ENCODE data around the gene ARTN.
A peak's percentile ranks its signal among the peaks of the same experiment; 100 is the strongest.

The ARTN gene, protein sequence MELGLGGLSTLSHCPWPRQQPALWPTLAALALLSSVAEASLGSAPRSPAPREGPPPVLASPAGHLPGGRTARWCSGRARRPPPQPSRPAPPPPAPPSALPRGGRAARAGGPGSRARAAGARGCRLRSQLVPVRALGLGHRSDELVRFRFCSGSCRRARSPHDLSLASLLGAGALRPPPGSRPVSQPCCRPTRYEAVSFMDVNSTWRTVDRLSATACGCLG

DNA sequence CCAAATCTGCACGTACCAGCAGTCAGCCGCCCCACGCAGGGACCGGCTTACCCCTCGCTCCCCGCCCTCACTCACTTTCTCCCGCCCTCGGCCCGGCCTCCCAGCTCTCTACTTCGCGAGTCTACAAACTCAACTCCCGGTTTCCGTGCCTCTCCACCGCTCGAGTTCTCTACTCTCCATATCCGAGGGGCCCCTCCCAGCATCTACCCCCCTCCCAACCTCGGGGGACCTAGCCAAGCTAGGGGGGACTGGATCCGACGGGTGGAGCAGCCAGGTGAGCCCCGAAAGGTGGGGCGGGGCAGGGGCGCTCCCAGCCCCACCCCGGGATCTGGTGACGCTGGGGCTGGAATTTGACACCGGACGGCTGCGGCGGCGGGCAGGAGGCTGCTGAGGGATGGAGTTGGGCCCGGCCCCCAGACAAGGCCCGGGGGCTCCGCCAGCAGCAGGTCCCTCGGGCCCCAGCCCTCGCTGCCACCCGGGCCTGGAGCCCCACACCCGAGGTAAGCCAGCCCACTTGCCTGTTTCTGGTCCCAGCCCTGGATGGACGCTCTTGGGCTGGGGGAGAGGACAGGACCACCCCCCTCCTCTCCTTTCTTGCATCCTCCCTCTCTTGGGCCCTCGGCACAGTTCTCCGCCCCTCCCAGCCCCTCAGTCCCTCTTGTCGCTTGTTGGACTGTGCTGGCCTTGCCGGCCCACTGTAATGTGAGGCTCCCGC lies at the start of gene ARTN:
Gene ARTN (plus strand): TSS at position 416 of the 715 bp plus-strand sequence. CDS start 1,856 bp downstream, outside the sequence.
- DNase-seq, result peak; percentile 69

DNA sequence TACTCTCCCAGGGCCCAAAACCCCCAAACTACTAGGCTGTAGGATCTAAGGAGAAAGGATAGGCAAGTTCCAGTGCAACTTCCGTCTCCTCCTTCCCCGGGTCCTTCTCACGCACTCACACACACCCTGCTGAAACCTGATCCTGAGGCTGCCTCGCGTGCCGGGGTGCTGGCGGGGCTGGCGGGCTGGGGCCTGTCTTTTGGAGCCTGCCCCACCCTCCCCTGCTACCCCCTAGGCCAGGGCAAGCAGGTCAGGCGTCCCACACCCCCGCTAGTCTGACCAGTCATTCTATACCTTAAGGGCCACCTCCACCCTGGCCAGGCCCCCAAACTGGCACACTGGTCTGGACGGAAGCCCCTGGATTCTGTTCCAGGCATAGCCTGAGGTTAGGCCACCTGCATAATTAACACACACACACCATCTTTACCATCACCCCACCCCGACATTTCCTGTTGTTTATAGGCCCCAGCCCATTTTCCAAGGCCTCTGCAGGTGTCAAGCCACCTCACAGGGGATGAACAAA lies 48.3 kb upstream of the ARTN start:
- DNase-seq, result no peak

DNA sequence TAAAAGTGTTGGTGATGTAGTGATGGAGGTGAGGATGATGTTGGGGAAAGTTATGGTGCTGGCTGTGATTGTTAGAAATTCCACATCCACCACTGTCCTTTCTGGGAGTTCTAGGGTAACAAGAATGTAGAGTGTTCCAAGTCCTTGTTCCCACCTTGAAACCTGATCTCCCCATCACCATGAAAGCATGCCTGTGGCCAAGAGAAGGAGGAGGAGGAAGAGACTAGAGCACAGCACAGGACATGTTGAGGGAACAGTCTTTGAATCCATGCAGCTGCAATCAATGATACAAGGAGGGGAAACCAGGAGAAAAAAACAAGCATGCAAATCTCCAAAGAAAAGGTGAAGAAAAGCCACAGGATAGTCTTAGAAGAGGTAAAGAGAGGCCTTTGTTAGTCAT lies 45.9 kb upstream of the ARTN start:
- no peak for DNase-seq

GRCh38 chr1:43890815-43891214 lies 42.8 kb upstream of the ARTN start:
- DNase-seq, result no peak

DNA sequence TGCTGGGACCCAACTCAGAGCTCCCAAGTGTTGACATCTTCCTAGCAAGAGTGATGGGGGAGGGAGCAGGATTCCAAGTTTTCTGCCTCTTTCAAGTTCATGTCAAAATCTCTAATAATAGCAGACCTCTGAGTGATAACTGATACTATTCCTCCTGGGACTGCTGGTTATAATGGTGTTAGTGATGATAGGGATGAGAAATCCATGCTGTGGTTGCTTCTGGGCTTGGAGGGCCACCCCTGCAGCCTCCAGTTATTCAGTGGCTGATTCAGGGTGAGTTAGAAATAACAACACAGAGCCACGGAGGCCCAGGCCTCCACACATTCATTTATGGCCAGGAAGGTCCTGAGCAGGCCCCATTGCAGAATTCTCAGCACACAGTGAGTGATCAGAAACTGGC lies 40.6 kb upstream of the ARTN start:
- no peak for DNase-seq

- no peak for DNase-seq
These were observed 34.6 kb upstream of the ARTN start for GRCh38 chr1:43898981-43899380.

DNA sequence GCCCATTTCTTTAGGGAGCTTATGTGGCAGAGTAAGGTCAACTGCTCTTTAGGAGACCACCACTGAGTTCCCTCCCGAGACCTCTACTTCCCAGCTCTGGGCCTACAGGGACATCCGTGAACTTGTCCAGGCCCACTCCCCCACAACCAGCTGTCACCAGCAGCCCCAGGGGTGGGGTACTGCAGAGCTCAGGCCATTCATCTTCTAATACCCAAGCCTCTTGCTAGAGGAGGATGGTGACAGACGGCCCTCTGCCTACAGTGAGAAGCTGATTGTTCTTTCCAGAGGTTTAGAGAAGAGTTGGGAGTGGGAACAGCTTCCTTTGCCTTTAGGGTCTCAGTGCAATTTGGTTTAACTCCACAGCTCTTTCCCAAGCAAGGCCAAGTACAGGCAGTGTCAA lies 33.2 kb upstream of the ARTN start:
- no peak for DNase-seq

- DNase-seq, result no peak
These were observed 32.2 kb upstream of the ARTN start for GRCh38 chr1:43901196-43901961.

- no peak for DNase-seq
These were observed 31.4 kb upstream of the ARTN start for GRCh38 chr1:43902058-43902831.

- no peak for DNase-seq
These were observed 28.7 kb upstream of the ARTN start for GRCh38 chr1:43904660-43905551.

- DNase-seq, result no peak
These were observed 25.4 kb upstream of the ARTN start for GRCh38 chr1:43908226-43908625.

DNA sequence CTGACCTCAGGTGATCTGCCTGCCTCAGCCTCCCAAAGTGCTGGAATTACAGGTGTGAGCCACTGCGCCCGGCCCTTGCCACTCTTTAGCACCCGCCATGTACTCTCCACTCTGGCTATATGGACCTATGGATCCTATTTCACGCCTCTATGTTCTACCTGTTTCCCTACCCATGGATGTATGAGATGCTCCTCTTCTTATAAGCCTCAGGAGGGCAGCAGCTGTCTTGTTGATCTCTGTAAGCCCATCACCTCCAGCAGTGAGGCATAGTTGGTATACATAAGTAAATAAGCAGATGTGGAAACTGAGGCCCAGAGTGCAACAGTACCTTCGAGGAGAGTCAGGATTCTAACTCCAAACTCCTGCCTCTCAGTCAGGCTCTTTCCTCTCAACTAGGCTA lies 24.7 kb upstream of the ARTN start:
- no peak for DNase-seq

GRCh38 chr1:43910343-43910742 lies 23.3 kb upstream of the ARTN start:
- no peak for DNase-seq

GRCh38 chr1:43912607-43913006 lies 21.0 kb upstream of the ARTN start:
- no peak for DNase-seq

- no peak for DNase-seq
These were observed 20.5 kb upstream of the ARTN start for GRCh38 chr1:43913051-43913501.

GRCh38 chr1:43913666-43914360 lies 19.8 kb upstream of the ARTN start:
- no peak for DNase-seq

DNA sequence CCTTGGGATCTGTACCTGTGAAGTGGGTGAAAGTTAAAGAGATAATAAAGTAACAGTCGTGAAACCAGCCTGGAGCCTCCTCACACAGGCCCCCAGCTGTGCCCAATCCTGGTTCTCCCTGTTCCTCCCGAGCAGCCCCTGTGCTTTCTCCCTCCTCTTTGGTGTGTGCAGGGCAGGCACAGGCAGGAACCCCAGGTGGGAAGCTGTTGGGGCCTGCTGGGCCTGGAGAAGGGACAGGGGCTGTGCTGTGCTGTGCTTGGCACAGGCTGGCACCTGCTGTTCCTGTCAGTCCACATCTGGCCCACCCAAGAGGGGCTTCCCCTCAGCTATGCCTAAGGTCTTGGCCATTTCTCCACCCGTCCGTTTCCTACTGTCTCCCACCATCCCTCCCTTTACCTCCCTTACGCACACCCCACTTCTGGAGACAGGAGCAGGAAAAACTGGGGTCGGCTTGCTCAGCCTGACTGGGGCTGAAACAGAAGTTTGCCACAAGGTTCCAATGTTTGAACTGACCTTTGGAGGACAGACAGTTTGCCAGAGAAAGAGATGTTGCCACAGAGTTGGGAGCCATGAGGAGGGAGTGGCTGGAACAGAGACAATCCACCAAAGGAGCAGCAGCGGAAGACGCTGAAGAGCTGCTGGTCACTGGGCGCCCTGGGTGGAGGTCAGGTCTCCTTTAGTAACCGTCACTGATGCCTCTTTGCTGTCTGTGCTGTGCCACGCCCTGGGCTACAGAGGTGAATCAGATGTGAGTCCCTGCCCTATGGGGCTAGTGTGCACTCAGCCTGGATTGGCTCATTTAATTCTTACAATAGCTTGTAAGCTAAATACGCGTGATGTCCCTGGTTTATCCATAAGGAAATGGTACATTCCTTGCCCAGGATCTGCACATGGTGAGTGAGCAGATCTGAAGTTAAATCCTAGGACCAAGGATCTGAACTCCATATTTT lies 18.8 kb upstream of the ARTN start:
- DNase-seq, result no peak

DNA sequence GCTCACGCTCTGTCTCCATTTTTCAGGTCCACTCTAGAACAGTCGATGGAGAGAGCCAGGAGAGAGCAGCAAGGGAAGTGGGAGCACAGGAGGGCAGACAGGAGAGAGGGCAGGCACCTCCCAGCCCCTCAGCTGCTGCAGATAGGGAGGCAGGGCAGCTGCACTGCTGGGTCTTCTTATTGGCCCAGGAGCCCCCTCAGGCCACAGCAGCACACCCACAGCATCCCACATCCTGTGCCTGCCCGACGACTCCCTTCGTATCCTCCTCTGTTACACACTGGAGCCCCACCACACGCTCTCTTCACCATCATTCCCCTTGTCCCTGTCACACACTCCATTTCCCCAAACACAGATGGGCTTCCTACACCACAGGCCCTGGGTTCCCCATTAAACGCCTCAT lies 13.7 kb upstream of the ARTN start:
- no peak for DNase-seq

GRCh38 chr1:43921022-43921421 lies 12.6 kb upstream of the ARTN start:
- no peak for DNase-seq

GRCh38 chr1:43924516-43924915 lies 9.1 kb upstream of the ARTN start:
- DNase-seq, result no peak

Data from NCI-H345 (cell line).